HepG2 (cell line): ENCODE data around the gene C10orf67. TPM values are rescaled to one million over a fixed set of nuclear protein-coding genes. Genes with fewer than 3 reads are reported as not detected.

Source experiments
- GATAD2A ChIP-seq: IDR thresholded peaks from 2 replicates; pipeline ENCODE4 v1.6.1; 2016
- KLF12 ChIP-seq: sonication (generic); formaldehyde crosslinking; IDR thresholded peaks from 2 replicates; pipeline ENCODE4 v1.4.0; 2020; ENCODE audit warnings: missing genetic modification reagents, borderline replicate concordance
- RAD21 ChIP-seq: fragments of 450-650 bp; formaldehyde crosslinking; IDR thresholded peaks from 2 replicates; pipeline ENCODE4 v1.5.0; 2020; ENCODE audit warnings: mild to moderate bottlenecking
- RELA ChIP-seq: sonication (generic); formaldehyde crosslinking; IDR thresholded peaks from 2 replicates; pipeline ENCODE4 v1.4.0; 2020; ENCODE audit warnings: missing genetic modification reagents
- ZNF24 ChIP-seq: fragments of 450-650 bp; IDR thresholded peaks from 2 replicates; pipeline ENCODE4 v1.6.1; 2017; ENCODE audit warnings: antibody characterized with exemption, mild to moderate bottlenecking
- ZNF552 ChIP-seq: sonication (generic); formaldehyde crosslinking; IDR thresholded peaks from 2 replicates; pipeline ENCODE4 v1.9.0; 2022; ENCODE audit warnings: missing genetic modification reagents, mild to moderate bottlenecking, borderline replicate concordance
- polyA plus RNA-seq, 8 experiments: library from polyadenylated mRNA; depleted of rRNA in 3 of 8; stranded (reverse) in 7 of 8; unstranded in 1 of 8; fragments of >200 nt; fragmentation: Illumina TruSeq in 4 of 8; extraction: Trizol in 4 of 8; gene quantifications; 2 replicates each; pipeline versions ENCODE4 v1.2.1 to v1.2.3, GENCODE V29; 2011 to 2016; ENCODE audit warnings: low read depth in 4 of 8, missing spikeins in 1 of 8, mixed read lengths in 1 of 8; ENCODE audit not compliant: insufficient read depth in 1 of 8
- total RNA-seq, 5 experiments: library from RNA; depleted of rRNA; stranded (reverse); fragments of >200 nt; fragmentation: Illumina TruSeq; extraction: Trizol; gene quantifications; 2 replicates each; pipeline ENCODE4 v1.2.3, GENCODE V29; 2016; ENCODE audit warnings: low read depth in 1 of 5
- TF ChIP-seq, protein P1 (sequence below): sonication (generic); formaldehyde crosslinking; IDR thresholded peaks from 2 replicates; pipeline ENCODE4 v1.4.0; 2020; ENCODE audit warnings: missing genetic modification reagents, borderline replicate concordance
- TF ChIP-seq, protein P2 (sequence below): IDR thresholded peaks from 2 replicates; pipeline ENCODE4 v1.6.1; 2012; ENCODE audit warnings: low read depth, low read length, improper control_type of control experiment
- TF ChIP-seq, protein P3 (sequence below): sonication (generic); formaldehyde crosslinking; IDR thresholded peaks from 2 replicates; pipeline ENCODE4 v1.4.0; 2020; ENCODE audit warnings: missing genetic modification reagents

Gene C10orf67
- total and polyA plus RNA-seq, 2 of the 13 experiments (the other 11 are each of a cell fraction or from before 2014, with no cell fraction given) = not detected

DNA sequence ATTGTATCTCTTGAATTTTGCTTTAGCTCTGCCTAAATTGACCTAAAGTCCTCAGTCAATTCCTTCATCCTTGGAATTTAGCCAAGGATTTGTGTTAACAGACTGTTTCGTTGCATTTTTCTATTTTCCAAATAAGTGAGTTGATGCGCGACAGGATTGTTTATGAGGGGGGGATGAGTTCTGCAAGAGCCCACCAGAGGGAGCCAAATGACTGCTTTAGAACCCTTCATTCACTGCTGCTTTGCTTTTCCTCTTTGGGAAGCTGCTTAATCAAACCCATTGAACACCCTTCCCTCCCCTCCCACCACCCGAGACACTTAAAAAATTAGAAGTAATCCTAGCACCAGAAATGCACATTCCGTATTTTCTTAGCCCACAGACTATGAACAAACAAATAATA lies 186.2 kb downstream of the C10orf67 start (continued):
- TF ChIP-seq ZNF552 (CRISPR knock-in tag) (no peak), ZNF24 (0 out of 2 replicates have a peak, but pooled peaks have one; percentile 21), RELA (CRISPR knock-in tag) (no peak), GATAD2A (CRISPR knock-in tag) (0 out of 2 replicates have a peak, but pooled peaks have one; percentile 31), RAD21 (CRISPR knock-in tag) (peak; percentile 74), KLF12 (CRISPR knock-in tag) (no peak)
- TF ChIP-seq, protein P1, sequence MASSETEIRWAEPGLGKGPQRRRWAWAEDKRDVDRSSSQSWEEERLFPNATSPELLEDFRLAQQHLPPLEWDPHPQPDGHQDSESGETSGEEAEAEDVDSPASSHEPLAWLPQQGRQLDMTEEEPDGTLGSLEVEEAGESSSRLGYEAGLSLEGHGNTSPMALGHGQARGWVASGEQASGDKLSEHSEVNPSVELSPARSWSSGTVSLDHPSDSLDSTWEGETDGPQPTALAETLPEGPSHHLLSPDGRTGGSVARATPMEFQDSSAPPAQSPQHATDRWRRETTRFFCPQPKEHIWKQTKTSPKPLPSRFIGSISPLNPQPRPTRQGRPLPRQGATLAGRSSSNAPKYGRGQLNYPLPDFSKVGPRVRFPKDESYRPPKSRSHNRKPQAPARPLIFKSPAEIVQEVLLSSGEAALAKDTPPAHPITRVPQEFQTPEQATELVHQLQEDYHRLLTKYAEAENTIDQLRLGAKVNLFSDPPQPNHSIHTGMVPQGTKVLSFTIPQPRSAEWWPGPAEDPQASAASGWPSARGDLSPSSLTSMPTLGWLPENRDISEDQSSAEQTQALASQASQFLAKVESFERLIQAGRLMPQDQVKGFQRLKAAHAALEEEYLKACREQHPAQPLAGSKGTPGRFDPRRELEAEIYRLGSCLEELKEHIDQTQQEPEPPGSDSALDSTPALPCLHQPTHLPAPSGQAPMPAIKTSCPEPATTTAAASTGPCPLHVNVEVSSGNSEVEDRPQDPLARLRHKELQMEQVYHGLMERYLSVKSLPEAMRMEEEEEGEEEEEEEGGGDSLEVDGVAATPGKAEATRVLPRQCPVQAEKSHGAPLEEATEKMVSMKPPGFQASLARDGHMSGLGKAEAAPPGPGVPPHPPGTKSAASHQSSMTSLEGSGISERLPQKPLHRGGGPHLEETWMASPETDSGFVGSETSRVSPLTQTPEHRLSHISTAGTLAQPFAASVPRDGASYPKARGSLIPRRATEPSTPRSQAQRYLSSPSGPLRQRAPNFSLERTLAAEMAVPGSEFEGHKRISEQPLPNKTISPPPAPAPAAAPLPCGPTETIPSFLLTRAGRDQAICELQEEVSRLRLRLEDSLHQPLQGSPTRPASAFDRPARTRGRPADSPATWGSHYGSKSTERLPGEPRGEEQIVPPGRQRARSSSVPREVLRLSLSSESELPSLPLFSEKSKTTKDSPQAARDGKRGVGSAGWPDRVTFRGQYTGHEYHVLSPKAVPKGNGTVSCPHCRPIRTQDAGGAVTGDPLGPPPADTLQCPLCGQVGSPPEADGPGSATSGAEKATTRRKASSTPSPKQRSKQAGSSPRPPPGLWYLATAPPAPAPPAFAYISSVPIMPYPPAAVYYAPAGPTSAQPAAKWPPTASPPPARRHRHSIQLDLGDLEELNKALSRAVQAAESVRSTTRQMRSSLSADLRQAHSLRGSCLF = no peak
- TF ChIP-seq, protein P2, sequence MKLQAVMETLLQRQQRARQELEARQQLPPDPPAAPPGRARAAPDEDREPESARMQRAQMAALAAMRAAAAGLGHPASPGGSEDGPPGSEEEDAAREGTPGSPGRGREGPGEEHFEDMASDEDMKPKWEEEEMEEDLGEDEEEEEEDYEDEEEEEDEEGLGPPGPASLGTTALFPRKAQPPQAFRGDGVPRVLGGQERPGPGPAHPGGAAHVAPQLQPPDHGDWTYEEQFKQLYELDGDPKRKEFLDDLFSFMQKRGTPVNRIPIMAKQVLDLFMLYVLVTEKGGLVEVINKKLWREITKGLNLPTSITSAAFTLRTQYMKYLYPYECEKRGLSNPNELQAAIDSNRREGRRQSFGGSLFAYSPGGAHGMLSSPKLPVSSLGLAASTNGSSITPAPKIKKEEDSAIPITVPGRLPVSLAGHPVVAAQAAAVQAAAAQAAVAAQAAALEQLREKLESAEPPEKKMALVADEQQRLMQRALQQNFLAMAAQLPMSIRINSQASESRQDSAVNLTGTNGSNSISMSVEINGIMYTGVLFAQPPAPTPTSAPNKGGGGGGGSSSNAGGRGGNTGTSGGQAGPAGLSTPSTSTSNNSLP = 0 out of 2 replicates have a peak, but pooled peaks have one; percentile 12
- TF ChIP-seq, protein P3, sequence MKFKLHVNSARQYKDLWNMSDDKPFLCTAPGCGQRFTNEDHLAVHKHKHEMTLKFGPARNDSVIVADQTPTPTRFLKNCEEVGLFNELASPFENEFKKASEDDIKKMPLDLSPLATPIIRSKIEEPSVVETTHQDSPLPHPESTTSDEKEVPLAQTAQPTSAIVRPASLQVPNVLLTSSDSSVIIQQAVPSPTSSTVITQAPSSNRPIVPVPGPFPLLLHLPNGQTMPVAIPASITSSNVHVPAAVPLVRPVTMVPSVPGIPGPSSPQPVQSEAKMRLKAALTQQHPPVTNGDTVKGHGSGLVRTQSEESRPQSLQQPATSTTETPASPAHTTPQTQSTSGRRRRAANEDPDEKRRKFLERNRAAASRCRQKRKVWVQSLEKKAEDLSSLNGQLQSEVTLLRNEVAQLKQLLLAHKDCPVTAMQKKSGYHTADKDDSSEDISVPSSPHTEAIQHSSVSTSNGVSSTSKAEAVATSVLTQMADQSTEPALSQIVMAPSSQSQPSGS (CRISPR knock-in tag) = no peak
